Thymus (tissue), 11 donors: ENCODE data around the gene LRRC4. TPM values are rescaled to one million over a fixed set of nuclear protein-coding genes. Genes with fewer than 3 reads are reported as not detected.

ENCODE experiments used
- DNase-seq, 9 donors: peaks; one replicate each; pipeline ENCODE4 v3.0.0-alpha.2; 2013; ENCODE audit warnings: low spot score in 9 of 9, low read depth in 6 of 9, missing footprints in 1 of 9
- H3K27ac ChIP-seq, 2 donors: one replicate each; pipeline ENCODE4 v1.5.1; 2013; ENCODE audit warnings: control low read depth in 1 of 2, low read depth in 1 of 2, low read length in 1 of 2, mild to moderate bottlenecking in 1 of 2, moderate library complexity in 1 of 2
- H3K27me3 ChIP-seq, 2 donors: one replicate each; pipeline ENCODE4 v1.5.1; 2013; ENCODE audit warnings: low read length in 1 of 2; ENCODE audit not compliant: control insufficient read depth in 2 of 2, insufficient read depth in 1 of 2
- H3K36me3 ChIP-seq, 2 donors: one replicate each; pipeline ENCODE4 v1.5.1; 2013; ENCODE audit warnings: low read length in 1 of 2, mild to moderate bottlenecking in 1 of 2, moderate library complexity in 1 of 2; ENCODE audit not compliant: control insufficient read depth in 2 of 2, insufficient read depth in 2 of 2
- H3K4me1 ChIP-seq, 2 donors: one replicate each; pipeline ENCODE4 v1.5.1; 2013; ENCODE audit warnings: low read length in 2 of 2; ENCODE audit not compliant: control insufficient read depth in 2 of 2, insufficient read depth in 2 of 2
- H3K4me3 ChIP-seq, 2 donors: one replicate each; pipeline ENCODE4 v1.5.1; 2013; ENCODE audit warnings: low read length in 2 of 2, control low read depth in 1 of 2, mild to moderate bottlenecking in 1 of 2
- H3K9me3 ChIP-seq, 2 donors: one replicate each; pipeline ENCODE4 v1.5.1; 2013; ENCODE audit warnings: low read length in 1 of 2, mild to moderate bottlenecking in 1 of 2; ENCODE audit not compliant: control insufficient read depth in 2 of 2, insufficient read depth in 1 of 2
- WGBS: extraction: QIAGEN DNeasy Blood & Tissue Kit; methylation state at CpG from one replicate; pipeline ENCODE4 v1.1.7; 2013; 5-methylcytosine and 5-hydroxymethylcytosine counted together
- polyA plus RNA-seq: library from polyadenylated mRNA; stranded (reverse); fragments of 200-250 nt; gene quantifications from one replicate; pipeline ENCODE4 v1.2.3, GENCODE V29; 2013
- total RNA-seq: library from RNA; stranded (reverse); fragments of 120-200 nt; gene quantifications from one replicate; pipeline ENCODE4 v1.2.4, GENCODE V29; 2013
- donor health status: healthy.

The LRRC4 gene
- total and polyA plus RNA-seq, 2 donors, result 1.6 to 3.1 TPM

DNA sequence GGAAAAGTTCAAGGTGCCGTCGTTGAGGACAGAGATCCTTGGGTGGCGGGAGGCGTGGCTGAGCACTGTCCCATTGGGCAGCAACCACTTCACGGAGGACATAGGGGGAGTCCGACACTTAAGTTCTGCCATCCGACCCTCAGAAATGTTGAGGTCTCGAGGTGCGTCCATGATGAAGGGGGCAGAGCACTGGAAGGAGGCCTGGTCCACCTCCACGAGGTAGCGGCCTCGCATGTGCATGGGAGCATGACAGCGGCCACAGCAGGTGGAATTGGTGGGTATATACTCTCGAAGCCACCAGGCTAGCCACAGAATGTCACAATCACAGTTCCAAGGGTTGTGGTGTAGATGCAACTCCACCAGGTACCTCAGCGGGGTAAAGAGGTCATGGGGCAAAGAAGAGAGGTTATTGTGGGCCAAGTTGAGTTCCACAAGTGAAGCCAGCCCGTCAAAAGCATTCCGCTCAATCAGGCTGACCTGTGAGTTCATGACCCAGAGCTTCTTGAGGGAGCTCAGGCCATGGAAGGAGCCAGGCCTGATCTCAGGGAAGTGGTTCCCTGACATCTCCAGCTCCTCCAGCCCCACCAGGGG, 1.7 kb downstream of the LRRC4 start:
- 98% methylated on average over 17 of the region's 17 CpGs for WGBS
- Histone ChIP-seq H3K4me3 (no peak overlapping the region), H3K4me1 (peaks cover 9 to 15% of the 10 kb centered on the region in 2 donors), H3K36me3 (peaks cover 8 to 10% of the 10 kb centered on the region in 2 donors), H3K27ac (no peak overlapping the region), H3K27me3 (peaks cover 36 to 56% of the 10 kb centered on the region in 2 donors), H3K9me3 (peaks cover 0 to 8% of the 10 kb centered on the region in 2 donors)
- no peak for DNase-seq

DNA sequence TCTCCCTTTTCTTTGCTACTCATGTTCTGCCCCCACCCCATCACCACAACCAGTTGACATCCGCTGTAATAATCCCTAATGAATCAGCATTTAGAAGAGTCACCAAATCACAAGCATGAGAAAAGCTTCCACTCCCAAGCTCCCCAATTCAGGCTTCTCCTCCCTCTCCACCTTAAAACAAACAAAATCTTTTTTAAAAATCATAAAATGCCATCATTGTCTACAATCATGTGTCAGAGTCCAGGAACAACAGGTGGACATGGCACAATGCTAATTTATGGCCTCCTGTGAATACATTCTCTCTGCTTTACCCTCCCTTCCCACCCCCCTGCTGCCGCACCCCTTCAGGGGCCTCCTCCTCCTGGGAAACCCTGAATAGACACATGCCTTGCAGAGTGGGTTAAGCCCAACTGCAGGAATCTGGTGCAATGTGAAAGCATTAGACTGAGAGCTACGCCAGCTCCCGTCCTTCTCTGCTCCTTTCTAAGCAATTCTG, 3.7 kb downstream of the LRRC4 start:
- WGBS, result 94% methylated on average over 4 of the region's 4 CpGs
- no peak for DNase-seq
- no peak overlapping the region for H3K4me3 ChIP-seq

DNA sequence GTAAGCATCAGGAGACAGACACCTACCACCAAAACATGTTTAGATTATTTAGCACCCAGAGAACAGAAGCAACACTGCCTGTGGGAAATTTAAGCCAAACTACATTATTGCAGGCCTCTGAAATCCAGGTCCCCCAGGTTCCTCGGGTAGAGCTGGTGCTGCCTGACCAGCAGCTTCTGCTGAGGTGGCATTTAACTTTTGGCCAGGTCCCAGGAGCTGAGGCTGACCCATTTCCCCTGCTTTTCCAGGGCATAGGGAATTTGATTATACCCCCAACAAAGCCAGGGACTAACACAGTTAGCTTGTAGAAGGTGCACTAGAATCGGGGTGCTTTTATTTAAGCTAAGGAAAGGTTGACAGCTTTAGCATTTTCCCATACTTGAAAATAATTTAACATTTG, 4.7 kb downstream of the LRRC4 start:
- peaks cover 10% of the 10 kb centered on the region in 2 donors for H3K36me3 ChIP-seq
- peaks cover 16 to 28% of the 10 kb centered on the region in 2 donors for H3K27me3 ChIP-seq
- DNase-seq, result no peak
- no peak overlapping the region for H3K4me3 ChIP-seq
- WGBS, result 91% methylated on average over 2 of the region's 2 CpGs
- no peak overlapping the region for H3K27ac ChIP-seq
- H3K9me3 ChIP-seq, result peaks cover 0 to 5% of the 10 kb centered on the region in 2 donors
- peaks cover 5 to 15% of the 10 kb centered on the region in 2 donors for H3K4me1 ChIP-seq

More for the DNA sequence above, 3.7 kb downstream of the LRRC4 start:
- Histone ChIP-seq H3K27me3 (peaks cover 24 to 36% of the 10 kb centered on the region in 2 donors), H3K4me1 (peaks cover 8 to 17% of the 10 kb centered on the region in 2 donors), H3K36me3 (peaks cover 10% of the 10 kb centered on the region in 2 donors), H3K9me3 (peaks cover 0 to 5% of the 10 kb centered on the region in 2 donors), H3K27ac (no peak overlapping the region)

DNA sequence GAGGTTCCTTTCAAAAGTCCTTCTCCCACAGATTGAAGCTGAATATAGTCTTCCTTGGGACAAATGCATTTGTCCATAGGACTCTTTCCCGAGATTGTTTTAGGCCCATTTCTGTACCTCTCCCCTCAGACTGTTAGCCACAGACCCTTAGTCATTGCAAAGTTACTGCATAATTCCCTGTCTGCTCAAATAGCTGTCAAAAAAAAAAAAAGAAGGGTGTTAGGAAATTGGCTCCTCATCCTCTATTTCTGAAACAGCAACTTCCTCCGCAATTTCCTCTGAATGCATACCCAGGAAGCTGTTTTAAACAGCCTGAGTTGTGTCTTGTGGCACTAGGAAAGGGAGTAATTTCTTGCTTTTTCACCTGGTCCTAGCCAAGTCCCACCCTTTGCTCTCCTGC, 5.4 kb downstream of the LRRC4 start:
- 93% methylated on average over 2 of the region's 2 CpGs for WGBS
- H3K4me1 ChIP-seq, result peaks cover 0 to 15% of the 10 kb centered on the region in 2 donors
- H3K9me3 ChIP-seq, result peaks cover 0 to 5% of the 10 kb centered on the region in 2 donors
- DNase-seq, result no peak
- peaks cover 10 to 15% of the 10 kb centered on the region in 2 donors for H3K36me3 ChIP-seq
- H3K27me3 ChIP-seq, result peaks cover 9 to 22% of the 10 kb centered on the region in 2 donors
- H3K4me3 ChIP-seq, result no peak overlapping the region
- no peak overlapping the region for H3K27ac ChIP-seq

DNA sequence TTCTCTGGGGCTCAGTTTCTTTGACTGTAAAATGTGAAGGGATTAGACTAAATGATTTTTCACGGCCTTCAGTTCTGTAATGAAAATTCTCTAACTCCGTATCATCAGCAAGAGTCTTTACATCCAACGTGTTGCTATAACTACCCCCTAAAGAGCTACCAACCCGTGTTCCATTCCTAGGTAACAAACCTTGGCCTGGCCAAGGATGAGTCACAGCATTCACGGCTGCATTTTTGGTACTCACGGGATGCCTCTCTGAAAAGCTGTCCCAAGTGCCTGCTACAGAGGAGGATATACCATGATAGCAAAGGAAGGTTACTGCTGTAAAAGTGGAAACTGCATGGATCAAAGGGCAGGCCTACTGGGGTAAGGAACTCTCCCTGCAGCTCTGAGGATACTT, 5.9 kb downstream of the LRRC4 start:
- Histone ChIP-seq H3K27me3 (peaks cover 5 to 17% of the 10 kb centered on the region in 2 donors), H3K27ac (no peak overlapping the region), H3K4me3 (no peak overlapping the region), H3K9me3 (peaks cover 0 to 5% of the 10 kb centered on the region in 2 donors), H3K4me1 (peaks cover 0 to 12% of the 10 kb centered on the region in 2 donors), H3K36me3 (peaks cover 11 to 19% of the 10 kb centered on the region in 2 donors)
- DNase-seq, result no peak
- 96% methylated on average over 6 of the region's 6 CpGs for WGBS

DNA sequence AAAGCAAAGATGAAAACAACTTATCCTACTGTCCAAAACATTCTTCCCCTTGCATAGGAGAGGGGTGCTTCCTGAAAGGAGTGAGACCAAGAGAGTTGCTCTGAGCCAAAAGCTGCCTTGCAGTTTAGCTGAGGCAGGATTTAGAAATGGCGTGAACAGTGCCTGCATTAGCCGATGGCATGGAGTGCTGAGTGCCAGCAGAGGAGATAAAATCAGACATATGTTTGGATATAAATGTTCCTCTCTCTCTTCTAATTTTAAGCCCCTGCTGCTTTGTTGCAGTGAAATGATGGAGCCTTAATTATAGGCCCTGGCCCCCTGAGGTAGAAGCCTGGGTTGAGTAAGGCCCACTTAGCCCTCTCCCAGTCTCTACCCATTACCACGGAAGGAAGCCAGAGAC, 7.1 kb downstream of the LRRC4 start:
- Histone ChIP-seq H3K27ac (no peak overlapping the region), H3K36me3 (peaks cover 8 to 20% of the 10 kb centered on the region in 2 donors), H3K4me1 (peaks cover 0 to 8% of the 10 kb centered on the region in 2 donors), H3K9me3 (peaks cover 0 to 5% of the 10 kb centered on the region in 2 donors), H3K27me3 (peaks cover 0 to 5% of the 10 kb centered on the region in 2 donors), H3K4me3 (no peak overlapping the region)
- WGBS, result 97% methylated on average over 3 of the region's 3 CpGs
- no peak for DNase-seq

DNA sequence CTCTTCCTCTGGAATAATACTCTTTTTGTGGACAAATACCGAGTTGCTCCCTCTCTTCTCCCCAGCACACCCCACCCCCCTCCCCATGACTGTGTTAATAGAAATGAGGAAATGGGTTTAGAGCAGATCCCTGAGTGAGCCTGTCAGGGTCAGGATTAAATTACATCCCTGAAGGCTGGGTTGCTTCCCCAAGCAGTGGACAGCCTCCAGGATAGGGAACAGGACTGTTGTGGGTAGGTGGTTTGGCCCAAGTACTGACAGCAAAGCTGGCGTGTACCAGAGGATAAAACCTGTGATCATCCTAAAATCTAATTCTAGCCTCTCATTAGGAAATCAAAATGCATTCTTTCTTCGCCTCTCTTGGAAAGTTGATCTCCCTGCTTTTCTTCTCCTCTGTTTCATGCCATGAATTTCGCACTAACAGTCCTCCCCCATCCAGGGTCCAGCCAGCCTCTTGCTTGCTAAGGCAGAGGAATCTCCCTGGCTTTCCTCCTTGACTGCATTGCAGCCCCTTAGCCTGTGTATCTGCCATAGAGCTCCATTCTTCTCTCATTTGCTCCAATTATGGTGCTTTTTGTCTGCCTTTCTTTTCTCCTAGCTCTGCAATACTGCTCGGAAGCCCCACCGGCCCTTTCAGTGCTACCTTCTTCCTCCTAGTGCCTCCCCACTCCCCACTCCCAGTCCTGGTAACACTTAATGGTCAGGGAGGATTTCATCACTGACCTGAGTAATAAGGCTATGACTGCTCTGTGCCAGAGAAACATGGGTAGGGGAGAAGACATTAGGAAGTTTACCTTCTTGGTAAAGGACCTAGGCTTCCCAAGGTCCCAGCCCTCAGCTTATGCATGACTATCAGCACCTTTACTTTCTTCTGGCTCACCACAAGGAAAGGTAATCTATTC, 8.4 kb downstream of the LRRC4 start:
- Histone ChIP-seq H3K9me3 (no peaks in the 10 kb centered on the region), H3K27ac (peak overlapping the region in 1 of 2 donors; percentile 60), H3K4me3 (no peak overlapping the region), H3K27me3 (no peaks in the 10 kb centered on the region), H3K36me3 (peaks cover 3 to 16% of the 10 kb centered on the region in 2 donors), H3K4me1 (peaks cover 0 to 12% of the 10 kb centered on the region in 2 donors)
- DNase-seq, result no peak
- WGBS, result 95% methylated on average over 6 of the region's 6 CpGs

GRCh38 chr7:128021366-128021765, 9.9 kb downstream of the LRRC4 start:
- H3K27ac ChIP-seq, result no peak overlapping the region
- H3K4me1 ChIP-seq, result peaks cover 0 to 17% of the 10 kb centered on the region in 2 donors
- peaks cover 8 to 16% of the 10 kb centered on the region in 2 donors for H3K36me3 ChIP-seq
- H3K27me3 ChIP-seq, result no peaks in the 10 kb centered on the region
- WGBS, result 95% methylated on average over 2 of the region's 2 CpGs
- H3K4me3 ChIP-seq, result no peak overlapping the region
- no peak for DNase-seq
- H3K9me3 ChIP-seq, result no peaks in the 10 kb centered on the region

DNA sequence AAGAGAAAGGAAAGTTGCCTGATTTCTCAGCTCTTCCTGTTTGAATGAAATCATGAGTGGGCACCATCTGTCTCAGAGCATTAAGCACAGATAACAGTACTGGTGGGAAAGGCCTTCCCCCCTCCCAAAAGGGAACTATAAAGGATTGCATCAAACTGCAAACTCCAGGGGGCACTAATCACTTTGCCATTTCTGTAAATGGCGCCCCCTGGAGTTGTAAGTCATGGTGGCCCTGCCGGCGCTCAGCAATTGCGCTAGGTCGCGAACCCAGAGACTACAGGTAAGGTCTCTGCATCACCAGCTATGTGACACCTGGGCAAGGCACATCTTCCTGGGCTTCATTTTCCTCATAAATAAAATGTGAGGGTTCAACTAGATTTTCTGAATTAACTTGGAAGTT, 11.1 kb downstream of the LRRC4 start:
- H3K4me1 ChIP-seq, result peaks cover 0 to 17% of the 10 kb centered on the region in 2 donors
- no peak for DNase-seq
- WGBS, result 97% methylated on average over 6 of the region's 6 CpGs
- H3K36me3 ChIP-seq, result peaks cover 8 to 16% of the 10 kb centered on the region in 2 donors
- H3K27ac ChIP-seq, result no peak overlapping the region
- H3K27me3 ChIP-seq, result no peaks in the 10 kb centered on the region
- no peak overlapping the region for H3K4me3 ChIP-seq
- H3K9me3 ChIP-seq, result no peaks in the 10 kb centered on the region
